AG09319 (cell line): Measurements from ENCODE around the gene TBC1D13.
A peak's percentile ranks its signal among the peaks of the same experiment; 100 is the strongest.

Experiments used
- DNase-seq: peaks from one replicate; pipeline ENCODE4 v3.0.0-alpha.2; 2010; ENCODE audit warnings: low read depth; ENCODE audit errors: extremely low read depth
- TF ChIP-seq, protein P1 (sequence below): IDR thresholded peaks from 2 replicates; pipeline ENCODE4 v1.5.1; 2011; ENCODE audit warnings: low read depth, mild to moderate bottlenecking, inconsistent platforms, low read length, moderate library complexity

TBC1D13 gene, protein sequence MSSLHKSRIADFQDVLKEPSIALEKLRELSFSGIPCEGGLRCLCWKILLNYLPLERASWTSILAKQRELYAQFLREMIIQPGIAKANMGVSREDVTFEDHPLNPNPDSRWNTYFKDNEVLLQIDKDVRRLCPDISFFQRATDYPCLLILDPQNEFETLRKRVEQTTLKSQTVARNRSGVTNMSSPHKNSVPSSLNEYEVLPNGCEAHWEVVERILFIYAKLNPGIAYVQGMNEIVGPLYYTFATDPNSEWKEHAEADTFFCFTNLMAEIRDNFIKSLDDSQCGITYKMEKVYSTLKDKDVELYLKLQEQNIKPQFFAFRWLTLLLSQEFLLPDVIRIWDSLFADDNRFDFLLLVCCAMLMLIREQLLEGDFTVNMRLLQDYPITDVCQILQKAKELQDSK

DNA sequence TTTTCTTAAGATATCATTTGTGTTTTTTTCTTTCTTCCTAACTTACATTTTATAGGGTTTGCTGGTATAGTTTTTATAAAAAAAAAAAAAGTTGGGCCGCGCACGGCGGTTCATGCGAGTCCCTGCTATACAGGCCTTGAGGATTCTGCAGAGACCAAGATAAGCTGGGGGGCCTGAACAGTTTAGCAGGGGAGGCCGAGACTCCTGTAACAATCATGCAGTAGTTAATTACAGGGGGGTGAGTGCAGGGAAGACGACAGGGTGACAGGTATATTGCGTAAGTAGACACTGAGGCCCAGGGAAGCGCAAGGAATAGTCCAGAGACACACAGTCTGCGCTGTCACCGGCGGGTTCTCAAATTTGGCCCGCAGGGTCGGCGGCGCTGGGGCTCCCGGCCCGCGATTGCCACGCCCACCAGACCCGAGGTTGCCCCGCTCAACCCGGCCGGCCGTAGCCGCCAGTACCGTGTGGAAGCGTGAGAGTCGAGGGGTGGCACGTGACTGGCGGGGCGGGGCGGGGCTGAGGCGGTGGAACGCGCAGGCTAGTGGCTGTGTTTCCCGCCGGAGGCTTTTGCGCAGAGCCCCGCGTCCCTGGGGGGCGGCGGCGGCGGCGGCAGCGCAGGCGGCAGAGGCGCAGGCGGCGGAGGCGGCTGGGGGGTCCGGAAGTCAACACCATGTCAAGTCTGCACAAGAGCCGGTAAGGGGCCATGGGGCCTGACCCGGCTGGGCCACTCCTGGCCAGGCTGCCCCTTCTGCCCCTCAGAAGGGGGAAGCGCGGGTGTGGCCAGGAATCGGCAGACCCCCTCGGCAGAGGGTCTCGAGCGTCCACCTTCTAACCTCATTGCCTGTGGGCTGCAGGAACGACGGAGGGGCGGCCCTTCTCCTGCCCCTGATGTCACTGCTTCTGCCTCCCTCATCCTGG is at the start of gene TBC1D13:
Gene TBC1D13 (plus strand): TSS at position 573 of the 921 bp plus-strand sequence. CDS start 101 bp downstream, at position 674.
- peak; percentile 46 for DNase-seq
- TF ChIP-seq, protein P1, sequence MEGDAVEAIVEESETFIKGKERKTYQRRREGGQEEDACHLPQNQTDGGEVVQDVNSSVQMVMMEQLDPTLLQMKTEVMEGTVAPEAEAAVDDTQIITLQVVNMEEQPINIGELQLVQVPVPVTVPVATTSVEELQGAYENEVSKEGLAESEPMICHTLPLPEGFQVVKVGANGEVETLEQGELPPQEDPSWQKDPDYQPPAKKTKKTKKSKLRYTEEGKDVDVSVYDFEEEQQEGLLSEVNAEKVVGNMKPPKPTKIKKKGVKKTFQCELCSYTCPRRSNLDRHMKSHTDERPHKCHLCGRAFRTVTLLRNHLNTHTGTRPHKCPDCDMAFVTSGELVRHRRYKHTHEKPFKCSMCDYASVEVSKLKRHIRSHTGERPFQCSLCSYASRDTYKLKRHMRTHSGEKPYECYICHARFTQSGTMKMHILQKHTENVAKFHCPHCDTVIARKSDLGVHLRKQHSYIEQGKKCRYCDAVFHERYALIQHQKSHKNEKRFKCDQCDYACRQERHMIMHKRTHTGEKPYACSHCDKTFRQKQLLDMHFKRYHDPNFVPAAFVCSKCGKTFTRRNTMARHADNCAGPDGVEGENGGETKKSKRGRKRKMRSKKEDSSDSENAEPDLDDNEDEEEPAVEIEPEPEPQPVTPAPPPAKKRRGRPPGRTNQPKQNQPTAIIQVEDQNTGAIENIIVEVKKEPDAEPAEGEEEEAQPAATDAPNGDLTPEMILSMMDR, result no peak

DNA sequence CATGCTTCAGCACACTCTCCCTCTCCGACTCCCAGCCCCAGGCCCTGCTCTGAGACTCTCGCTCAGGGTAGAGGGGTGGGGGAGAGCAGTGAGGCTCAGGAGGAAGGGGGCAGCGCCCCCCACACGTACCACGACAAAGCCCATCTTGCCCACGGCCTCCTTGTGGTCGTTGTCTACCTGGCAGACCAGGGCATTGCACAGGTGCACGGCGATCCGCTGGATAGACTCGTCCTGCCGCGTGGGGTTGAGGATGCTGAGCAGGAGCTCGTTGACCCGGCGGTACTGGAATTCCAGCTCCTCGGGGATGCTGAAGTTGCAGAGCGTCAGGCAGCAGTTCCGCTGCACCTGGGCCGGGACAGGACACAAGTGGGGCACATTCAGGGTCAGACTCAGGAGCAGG is 44.7 kb upstream of the TBC1D13 start:
- TF ChIP-seq, protein P1, result no peak
- DNase-seq, result no peak

DNA sequence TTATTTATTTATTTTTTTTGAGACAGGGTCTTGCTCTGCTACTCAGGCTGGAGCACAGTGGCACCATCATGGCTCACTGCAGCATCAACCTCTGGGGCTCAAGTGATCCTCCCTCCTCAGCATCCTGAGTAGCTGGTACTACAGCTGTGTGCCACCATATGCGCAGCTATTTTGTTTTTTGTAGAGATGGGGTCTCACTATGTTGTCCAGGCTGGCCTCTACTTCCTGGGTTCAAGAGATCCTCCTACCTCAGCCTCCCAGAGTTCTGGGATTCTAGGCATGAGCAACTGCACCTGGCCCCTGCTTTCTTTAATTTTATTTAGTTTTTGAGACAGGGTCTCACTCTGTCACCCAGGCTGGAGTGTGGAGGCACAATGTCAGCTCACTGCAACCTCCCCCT is 43.6 kb upstream of the TBC1D13 start:
- no peak for DNase-seq
- TF ChIP-seq, protein P1, result no peak

DNA sequence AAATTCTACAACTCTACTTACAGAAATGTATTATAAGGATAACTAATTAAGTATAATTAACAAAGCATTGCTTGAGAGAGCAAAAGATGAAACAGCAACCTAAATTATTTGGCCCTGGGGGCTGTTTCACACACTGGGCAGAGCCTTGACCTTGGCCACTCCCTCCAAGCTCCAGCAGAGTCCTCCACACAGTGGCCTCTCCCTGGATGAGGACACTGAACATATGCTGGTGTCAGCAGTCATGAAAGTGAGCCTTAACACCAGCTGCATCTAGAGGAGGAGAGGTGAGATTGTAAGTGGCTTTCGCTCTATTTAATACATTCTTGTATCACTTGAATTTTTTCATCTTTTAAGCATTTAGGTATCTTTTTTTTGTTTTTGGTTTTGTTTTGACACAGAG is 39.8 kb upstream of the TBC1D13 start:
- DNase-seq, result no peak
- TF ChIP-seq, protein P1, result no peak

DNA sequence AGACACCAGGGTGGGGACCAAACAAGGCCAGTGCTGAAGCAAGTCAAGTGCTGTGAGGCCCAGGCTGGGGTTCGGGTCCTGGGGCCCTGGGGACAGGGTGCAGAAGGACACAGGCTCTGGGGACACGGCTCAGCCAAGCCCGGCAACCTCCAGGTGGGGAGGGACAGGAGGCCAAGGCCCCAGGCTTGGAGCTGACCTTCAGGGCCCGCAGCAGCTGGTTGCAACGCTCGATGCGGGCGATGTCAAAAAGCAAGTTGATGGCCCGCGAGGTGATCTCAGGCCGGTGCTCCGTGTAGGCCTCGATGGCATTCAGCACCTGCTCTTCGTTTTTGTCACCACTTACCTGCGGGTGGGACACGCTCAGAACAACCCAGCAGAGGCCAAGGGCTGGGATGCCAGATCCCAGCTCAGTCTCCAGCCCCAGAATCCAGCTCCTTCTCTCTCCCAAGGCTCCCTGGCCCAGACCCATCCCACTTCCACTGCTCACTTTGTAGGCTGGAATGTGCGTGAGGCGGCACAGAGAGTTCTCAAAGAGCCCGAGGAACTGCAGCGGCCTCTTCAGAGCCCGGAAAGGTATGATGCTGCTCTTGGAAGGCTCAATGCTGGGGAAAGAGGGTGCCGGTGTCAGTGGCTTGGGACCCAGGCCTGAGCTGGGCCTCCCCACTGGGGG is 36.0 kb upstream of the TBC1D13 start:
- DNase-seq, result no peak
- TF ChIP-seq, protein P1, result no peak

DNA sequence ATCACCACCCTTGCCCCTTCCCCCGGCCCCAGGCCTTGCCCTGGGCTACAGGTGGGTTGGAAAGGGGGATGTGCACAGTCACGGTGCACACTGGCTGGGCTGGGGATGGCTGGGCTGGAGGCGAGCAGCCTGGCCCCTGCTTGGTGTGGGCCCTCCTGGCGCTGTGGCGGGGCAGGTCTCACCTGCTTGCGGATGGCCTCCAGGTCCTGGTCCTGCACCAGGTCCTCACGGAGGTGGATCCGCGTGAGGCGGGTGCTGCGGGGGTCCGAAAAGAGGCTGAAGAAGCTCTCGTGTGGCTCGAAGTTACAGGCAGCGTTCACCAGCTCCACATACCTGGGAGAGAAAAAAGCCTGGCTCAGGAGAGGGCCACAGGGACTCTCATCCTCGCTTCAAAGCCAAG is 33.4 kb upstream of the TBC1D13 start:
- TF ChIP-seq, protein P1, result no peak
- DNase-seq, result no peak
